HG03520 (cell line): ENCODE results near the gene NEURL2.
A peak's percentile ranks its signal among the peaks of the same experiment; 100 is the strongest.
"Not testable (repeated sequence)": the region's sequence is repeated elsewhere in the genome, so short reads cannot be mapped to it uniquely, and the experiment has no call there.

Source experiments
- ATAC-seq: cut with Tn5 transposase; IDR thresholded peaks from one replicate; pipeline ENCODE4 v1.9.1; 2021; ENCODE audit warnings: mild to moderate bottlenecking, moderate library complexity; ENCODE audit not compliant: unreplicated experiment

The NEURL2 gene

GRCh38 chr20:45890985-45891983 is at the start of gene NEURL2, which contains the start of gene CTSA:
TSS of gene NEURL2 (minus strand) at chr20:45891208. CDS start at chr20:45890991, 217 bp downstream.
TSS of gene CTSA (plus strand) at chr20:45891335. CDS start at chr20:45891569, 234 bp downstream.
- peak; percentile 61 for ATAC-seq

- ATAC-seq: no peak
Observed at GRCh38 chr20:45940469-45940868, 49.5 kb upstream of the NEURL2 start.

DNA sequence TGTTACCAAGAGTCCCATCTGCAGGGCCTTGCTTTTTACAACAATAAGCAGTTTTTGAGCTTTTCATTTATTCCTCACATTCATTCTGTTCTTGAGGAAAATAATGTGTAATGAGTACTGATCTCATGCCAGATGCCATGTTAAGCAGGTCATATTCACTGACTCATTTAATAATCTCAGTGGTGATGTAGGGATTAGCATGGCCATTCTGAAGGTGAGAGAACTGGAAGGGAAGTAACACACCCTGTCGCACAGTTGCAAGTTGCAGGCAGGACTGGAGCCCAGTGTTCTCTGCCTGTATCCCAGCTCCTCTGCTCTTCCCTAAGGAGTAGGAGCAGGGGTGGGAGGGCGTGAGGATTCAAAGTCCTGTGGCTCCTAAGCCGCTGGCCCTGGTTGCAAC is 49.0 kb upstream of the NEURL2 start:
- no peak for ATAC-seq

DNA sequence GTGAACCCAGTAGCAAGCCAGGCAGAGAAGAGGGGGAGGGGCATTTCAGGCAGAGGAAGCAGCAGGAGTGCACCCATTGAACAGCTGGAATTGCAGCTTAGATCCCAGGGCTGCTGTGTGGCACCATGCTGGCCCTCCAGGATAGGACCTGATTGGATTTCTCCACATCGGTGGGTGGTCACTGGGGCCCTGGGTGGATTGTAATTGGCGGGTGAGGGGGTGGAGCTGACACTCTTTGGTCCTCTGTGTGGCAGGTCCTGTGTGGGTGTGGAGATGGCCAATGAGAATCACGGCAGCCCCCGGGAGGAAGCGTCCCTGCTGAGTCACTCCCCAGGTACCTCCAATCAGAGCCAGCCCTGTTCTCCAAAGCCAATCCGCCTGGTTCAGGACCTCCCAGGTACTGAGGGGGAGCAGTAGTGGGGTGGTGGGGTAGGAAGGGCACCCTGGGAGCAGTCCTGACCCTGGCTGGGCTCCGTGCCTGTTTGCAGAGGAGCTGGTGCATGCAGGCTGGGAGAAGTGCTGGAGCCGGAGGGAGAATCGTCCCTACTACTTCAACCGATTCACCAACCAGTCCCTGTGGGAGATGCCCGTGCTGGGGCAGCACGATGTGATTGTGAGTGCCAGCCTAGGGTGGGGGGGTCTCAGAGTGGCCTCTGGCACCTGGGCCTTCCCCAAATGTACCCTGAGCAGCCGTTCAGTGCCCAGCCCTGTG is 47.9 kb upstream of the NEURL2 start:
- no peak for ATAC-seq

- ATAC-seq: no peak
Observed at GRCh38 chr20:45937765-45938164, 46.8 kb upstream of the NEURL2 start.

DNA sequence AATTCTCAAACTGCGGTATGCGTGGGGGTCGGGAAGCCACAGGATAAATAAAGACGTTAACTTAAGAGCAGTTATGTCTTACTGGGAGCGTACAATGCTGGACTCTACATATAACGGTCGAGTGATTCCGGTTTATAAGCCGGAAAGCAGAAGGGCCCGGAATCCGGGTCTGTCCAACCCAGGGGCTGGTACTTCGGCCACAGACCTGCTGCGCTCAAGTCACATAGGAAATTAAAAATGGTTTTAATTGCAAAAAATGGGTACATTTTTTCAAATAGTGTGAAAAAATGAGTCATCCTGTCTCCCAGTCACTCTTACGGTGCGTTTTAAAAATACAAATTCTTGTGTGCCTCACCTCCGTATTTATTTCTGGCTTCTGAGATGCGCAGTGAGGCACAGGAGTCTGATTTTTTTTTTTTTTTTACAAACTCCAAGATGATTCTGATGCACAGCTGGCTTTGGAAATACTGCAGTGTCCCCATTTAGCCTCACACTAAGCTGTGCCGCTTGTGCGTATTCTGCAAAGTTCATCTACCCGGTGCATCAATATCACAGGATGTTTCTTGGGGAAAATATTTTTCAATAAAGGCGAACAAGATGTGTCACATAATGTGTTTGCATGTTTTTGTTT is 44.5 kb upstream of the NEURL2 start:
- no peak for ATAC-seq

DNA sequence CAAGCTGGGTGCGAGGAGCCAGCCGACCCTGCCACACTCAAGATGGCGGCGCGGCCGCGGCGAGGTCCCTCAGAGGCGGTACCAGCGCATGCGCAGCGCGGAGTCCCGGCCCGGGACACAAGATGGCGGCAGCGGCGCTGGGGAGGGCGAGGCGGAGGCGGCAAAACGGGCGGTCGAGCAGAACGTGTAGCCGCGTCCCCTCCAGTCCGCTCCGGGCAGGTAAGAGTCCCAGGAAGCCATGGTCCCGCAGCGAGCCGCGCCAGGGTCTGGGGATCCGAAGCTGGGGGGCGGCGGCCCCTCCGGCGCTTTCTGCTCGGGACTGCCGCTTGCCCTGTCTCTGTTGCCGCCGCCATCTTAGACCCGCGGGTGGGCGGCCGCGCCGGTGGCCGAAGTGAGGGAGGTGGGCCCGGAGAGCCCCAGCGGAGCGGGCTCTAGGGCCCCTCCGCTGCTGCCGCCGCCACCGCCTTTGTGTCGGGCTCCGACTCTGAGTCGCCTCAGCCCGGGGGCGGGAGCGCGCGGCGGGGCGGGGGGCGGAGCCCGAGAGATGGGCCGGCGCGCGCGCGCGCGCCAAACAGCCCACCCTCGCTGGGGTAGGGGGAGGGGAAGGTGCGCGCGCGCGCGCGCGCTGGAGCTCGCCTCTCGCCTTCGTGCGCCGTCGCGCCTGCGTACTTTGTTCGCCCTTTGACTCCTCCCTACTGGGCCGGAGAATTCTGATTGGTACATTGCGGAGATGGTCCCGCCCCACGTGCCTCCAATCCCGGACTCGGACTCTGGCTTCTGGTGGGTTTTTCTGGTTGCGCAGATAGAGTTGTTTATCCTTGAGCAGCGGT is 43.8 kb upstream of the NEURL2 start, which contains the start of gene PCIF1:
Gene PCIF1, plus strand, starts transcription at position 98 of the 830 bp plus-strand sequence. CDS start 4,317 bp downstream, outside the sequence.
- ATAC-seq: peak; percentile 60

- peak; percentile 9 for ATAC-seq
Observed at GRCh38 chr20:45934046-45934585, 43.1 kb upstream of the NEURL2 start.

- peak; percentile 15 for ATAC-seq
Observed at GRCh38 chr20:45933266-45934045, 42.4 kb upstream of the NEURL2 start.

DNA sequence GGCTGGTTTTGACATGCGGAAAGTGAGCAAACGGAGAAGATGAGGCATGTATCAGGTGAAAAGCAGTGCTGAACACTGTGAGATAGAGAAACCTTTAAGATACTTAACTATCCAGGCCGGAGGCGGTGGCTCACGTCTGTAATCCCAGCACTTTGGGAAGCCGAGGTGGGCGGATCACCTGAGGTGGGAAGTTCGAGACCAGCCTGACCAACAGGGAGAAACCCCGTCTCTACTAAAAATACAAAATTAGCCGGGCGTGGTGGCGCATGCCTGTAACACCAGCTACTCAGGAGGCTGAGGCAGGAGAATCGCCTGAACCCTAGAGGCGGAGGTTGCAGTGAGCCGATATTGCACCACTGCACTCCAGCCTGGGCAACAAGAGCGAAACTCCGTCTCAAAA is 40.7 kb upstream of the NEURL2 start:
- not testable (repeated sequence) for ATAC-seq

DNA sequence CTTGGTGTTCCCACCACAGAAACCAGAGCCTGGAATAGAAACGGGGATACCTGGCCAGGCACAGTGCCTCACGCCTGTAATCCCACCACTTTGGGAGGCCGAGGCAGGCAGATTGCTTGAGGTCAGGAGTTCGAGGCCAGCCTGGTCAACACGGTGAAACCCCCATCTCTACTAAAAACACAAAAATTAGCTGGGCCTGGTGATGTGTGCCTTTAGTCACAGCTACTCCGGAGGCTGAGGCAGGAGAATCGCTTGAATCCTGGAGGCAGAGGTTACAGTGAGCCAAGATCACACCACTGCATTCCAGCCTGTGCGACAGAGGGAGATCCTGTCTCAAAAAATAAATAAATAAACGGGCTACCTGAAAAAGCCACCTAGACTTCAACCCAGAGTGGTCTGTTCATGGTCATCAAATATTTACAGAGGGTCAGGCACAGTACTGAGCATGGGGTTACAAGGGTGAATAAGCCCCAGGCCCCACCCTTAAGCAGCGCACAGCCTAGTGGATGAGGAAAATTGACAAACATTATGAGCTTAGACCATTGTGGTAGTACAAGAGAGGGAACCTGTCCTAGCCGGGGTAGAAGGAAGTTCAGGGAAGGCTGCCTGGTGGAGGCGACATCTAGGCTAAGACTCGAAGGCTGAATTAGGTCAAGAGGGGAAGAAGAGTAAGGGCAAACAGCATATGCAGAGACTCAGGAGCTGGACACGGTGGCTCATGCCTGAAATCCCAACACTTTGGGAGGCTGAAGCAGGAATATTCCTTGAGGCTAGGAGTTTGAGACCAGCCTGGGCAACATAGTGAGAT is 36.3 kb upstream of the NEURL2 start:
- no peak for ATAC-seq

GRCh38 chr20:45926731-45927070 is 35.7 kb upstream of the NEURL2 start:
- no peak for ATAC-seq

DNA sequence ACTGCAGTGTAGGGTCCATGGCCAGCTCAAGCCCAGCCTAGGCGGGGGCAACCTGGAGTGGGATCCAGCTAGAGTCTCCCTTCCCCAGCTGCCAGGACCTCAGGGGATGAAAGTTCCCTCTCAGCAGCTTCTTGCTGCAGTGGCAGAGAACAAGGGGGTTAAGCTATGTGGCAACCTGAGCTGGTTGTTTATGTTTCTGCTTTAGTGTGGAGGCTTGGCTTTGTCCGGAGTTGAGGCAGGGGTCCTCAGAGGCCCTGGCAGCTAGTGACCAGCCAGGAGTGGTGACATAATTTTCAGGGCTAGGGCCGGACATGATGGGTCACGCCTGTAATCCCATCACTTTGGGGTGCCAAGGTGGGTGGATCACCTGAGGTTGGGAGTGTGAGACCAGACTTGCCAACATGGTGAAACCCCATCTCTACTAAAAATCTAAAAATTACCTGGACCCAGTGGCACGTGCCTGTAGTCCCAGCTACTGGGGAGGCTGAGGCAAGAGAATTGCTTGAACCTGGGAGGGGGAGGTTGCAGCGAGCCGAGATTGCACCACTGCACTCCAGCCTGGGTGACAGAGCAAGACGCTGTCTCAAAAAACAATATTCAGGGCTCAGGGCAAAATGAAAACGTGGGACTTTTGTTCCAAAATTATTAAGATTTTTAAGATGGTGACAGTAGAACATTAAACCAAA is 35.0 kb upstream of the NEURL2 start:
- no peak for ATAC-seq

- no peak for ATAC-seq
Observed at GRCh38 chr20:45924391-45925261, 33.6 kb upstream of the NEURL2 start.

DNA sequence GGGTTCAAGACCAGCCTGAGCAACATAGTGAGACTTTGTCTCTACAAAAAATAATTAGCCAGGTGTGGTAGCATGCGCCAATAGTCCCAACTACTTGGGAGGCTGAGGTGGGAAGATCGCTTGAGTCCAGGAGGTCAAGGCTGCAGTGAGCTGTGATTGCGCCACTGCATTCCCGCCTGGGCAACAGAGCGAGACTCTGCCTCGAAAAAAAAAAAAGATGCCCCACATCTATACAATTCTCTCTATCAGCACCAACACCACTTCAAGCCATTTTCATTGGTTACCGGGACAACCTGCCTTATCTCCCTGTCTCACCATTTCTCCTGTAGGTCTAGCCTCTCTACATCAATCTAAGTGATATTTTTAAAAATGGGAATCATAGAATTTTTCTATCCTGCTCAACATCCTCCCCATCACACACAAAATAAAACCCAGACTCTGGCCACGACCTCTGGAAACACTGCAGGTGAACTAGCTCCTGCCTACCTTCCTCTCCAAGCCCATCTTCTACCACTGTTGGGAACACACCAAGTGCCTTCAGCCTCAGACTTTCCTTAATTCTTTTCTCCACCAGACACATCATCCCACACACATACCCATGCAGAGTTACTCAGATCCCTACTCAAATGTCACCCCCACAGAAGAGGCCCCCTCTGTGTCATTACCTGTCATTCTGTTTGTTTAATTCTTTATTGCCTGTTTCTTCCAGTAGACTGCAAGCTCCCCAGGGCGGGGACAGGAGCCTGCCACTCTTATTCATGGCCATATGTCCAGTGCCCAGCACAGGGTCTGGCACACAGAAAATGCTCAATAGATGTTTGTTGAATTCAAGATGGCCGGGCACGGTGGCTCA is 30.6 kb upstream of the NEURL2 start:
- no peak for ATAC-seq
